Measurements from ENCODE around the gene NCBP2. TPM values are rescaled to one million over a fixed set of nuclear protein-coding genes. Genes with fewer than 3 reads are reported as not detected.

NCBP2 gene
- total RNA-seq, 4 donors from 2014 or later, result 37.8 to 54.3 (median 45.8) TPM

DNA sequence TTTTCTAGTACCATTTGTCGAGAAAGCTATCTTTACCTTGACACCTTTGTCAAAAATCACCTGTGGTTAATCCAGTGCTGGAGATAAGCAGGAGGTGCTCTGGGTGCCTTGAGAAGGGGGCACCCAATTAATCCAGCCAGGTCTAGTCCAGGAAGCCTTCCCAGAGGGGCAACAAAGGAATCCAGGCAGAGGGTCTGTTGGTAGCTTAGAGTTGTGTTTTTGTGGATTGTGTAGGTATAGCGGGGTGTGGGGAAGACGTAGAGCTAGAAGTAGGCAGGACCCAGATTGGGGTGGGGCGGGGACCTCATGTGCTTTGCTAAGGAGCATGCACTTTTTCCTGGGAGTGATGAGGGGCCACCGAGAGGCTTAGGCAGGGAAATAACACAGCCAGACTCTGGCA is 32.3 kb upstream of the NCBP2 start:
- Histone ChIP-seq H3K4me1 (peaks cover 3 to 15% (median 8%) of the 10 kb centered on the region in 4 donors), H3K27ac (replicated peaks in 1 of 4) (no peak overlapping the region), H3K27me3 (peaks cover 0 to 4% (median 0%) of the 10 kb centered on the region in 4 donors), H3K36me3 (no peaks in the 10 kb centered on the region), H3K9me3 (no peaks in the 10 kb centered on the region), H3K4me3 (no peak overlapping the region)
- 90% methylated on average over 5 of the region's 5 CpGs for WGBS
- intact Hi-C loops (cut with DNase I), result no loop called here
- no peak for DNase-seq (ENCODE audit: extremely low spot score)
- no peak for TF ChIP-seq CTCF (IDR thresholded peaks at IDR 0.05)
- no peak for TF ChIP-seq EP300 (IDR thresholded peaks at IDR 0.05)
- no peak for TF ChIP-seq POLR2A (IDR thresholded peaks at IDR 0.05; ENCODE audit: low read depth)
- TF ChIP-seq POLR2AphosphoS5 (IDR thresholded peaks at IDR 0.05), result no peak

- TF ChIP-seq CTCF (IDR thresholded peaks at IDR 0.05), result no peak
- TF ChIP-seq POLR2A (IDR thresholded peaks at IDR 0.05; ENCODE audit: low read depth), result no peak
- TF ChIP-seq POLR2AphosphoS5 (IDR thresholded peaks at IDR 0.05), result no peak
- no peak for TF ChIP-seq EP300 (IDR thresholded peaks at IDR 0.05)
- Histone ChIP-seq H3K9me3 (no peaks in the 10 kb centered on the region), H3K27me3 (no peaks in the 10 kb centered on the region), H3K27ac (replicated peaks in 1 of 4) (no peak overlapping the region), H3K36me3 (peaks cover 0 to 9% (median 4%) of the 10 kb centered on the region in 4 donors), H3K4me3 (no peak overlapping the region), H3K4me1 (peaks cover 11 to 34% (median 24%) of the 10 kb centered on the region in 4 donors)
- intact Hi-C loops (cut with DNase I), result no loop called here
- WGBS, result 86% methylated on average over 7 of the region's 7 CpGs
- no peak for DNase-seq (ENCODE audit: extremely low spot score)
These were observed 28.9 kb upstream of the NCBP2 start for GRCh38 chr3:196971094-196971698.

DNA sequence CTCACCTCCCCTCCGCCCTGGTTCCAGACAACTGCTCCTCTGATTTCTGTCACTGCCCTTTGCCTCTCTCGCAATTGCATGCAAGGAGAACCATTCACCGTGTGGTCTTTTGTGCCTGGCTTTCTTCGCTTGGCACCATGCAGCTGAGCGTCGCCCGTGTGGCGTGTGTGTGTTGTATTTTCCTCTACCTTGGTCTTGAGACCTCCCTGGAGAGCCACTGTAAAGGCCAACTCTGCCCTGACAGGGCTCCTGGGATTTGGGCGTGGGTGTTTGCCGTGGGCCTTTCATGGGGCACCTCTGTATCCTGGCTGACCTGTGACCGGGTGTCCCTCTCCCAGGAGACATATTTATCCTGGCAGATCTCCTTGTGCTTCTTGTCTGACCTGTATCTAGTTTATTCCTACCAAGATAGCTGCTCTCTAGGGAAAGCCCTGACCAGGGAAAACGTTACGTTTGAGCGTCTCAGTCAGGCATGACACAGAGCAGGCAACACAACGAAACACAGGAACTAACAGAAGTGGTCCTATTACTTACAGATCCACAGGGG is 28.3 kb upstream of the NCBP2 start:
- Histone ChIP-seq H3K36me3 (peaks cover 0 to 9% (median 4%) of the 10 kb centered on the region in 4 donors), H3K4me3 (no peak overlapping the region), H3K27ac (replicated peaks in 1 of 4) (no peak overlapping the region), H3K9me3 (no peaks in the 10 kb centered on the region), H3K4me1 (peaks cover 11 to 35% (median 24%) of the 10 kb centered on the region in 4 donors), H3K27me3 (no peaks in the 10 kb centered on the region)
- 93% methylated on average over 15 of the region's 15 CpGs for WGBS
- intact Hi-C loops (cut with DNase I), result no loop called here
- DNase-seq (ENCODE audit: extremely low spot score), result no peak
- TF ChIP-seq POLR2A (IDR thresholded peaks at IDR 0.05; ENCODE audit: low read depth) (no peak), EP300 (IDR thresholded peaks at IDR 0.05) (no peak), POLR2AphosphoS5 (IDR thresholded peaks at IDR 0.05) (no peak), CTCF (IDR thresholded peaks at IDR 0.05) (no peak)

- intact Hi-C loops (cut with DNase I), result loop anchor here (5.0 kb wide), 1 partner anchor 133 kb away; no protein-coding TSS in a partner anchor
- Histone ChIP-seq H3K27me3 (no peaks in the 10 kb centered on the region), H3K36me3 (peaks cover 0 to 9% (median 4%) of the 10 kb centered on the region in 4 donors), H3K4me1 (peaks cover 11 to 35% (median 24%) of the 10 kb centered on the region in 4 donors), H3K27ac (replicated peaks in 1 of 4) (peak overlapping the region; percentile 80 to 83 (median 80)), H3K9me3 (no peaks in the 10 kb centered on the region), H3K4me3 (peak overlapping the region; percentile 84 to 93 (median 90))
- DNase-seq (ENCODE audit: extremely low spot score), result no peak
- TF ChIP-seq CTCF (IDR thresholded peaks at IDR 0.05) (peak; percentile 81 to 99 (median 92)), POLR2AphosphoS5 (IDR thresholded peaks at IDR 0.05) (no peak)
- WGBS, result 51% methylated on average over 20 of the region's 100 CpGs
These were observed 27.6 kb upstream of the NCBP2 start for GRCh38 chr3:196969660-196970546.

Measured in esophagus muscularis mucosa (tissue), 4 donors.